ENCODE measurements around the gene PRLR. TPM values are rescaled to one million over a fixed set of nuclear protein-coding genes. Genes with fewer than 3 reads are reported as not detected.

PRLR gene
- total RNA-seq, 1 donor from 2014 or later: 5.7 TPM

DNA sequence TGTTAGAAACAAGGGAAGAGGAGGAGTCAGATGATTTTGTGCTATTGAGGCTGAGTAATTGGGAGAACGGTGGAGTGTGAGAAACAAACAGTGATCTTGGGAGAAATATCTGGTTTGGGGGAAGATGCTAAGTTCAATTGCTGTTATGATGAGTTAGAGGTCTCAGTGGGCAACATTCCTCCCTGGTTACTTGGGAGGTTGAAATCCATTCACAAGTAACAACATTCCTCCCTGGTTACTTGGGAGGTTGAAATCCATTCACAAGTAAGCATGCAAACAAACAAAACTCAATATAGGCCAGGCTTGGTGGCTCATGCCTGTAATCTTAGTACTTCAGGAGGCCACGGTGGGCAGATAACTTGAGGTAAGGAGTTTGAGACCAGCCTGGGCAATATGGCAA, 221.3 kb downstream of the PRLR start:
- H3K4me1 Mint-ChIP-seq (ENCODE audit: low read depth): no peaks in the 10 kb centered on the region
- H3K27ac Mint-ChIP-seq: no peak overlapping the region
- DNase-seq (ENCODE audit: low spot score, unreplicated experiment): no peak
- no peaks in the 10 kb centered on the region for H3K36me3 Mint-ChIP-seq (ENCODE audit: insufficient read depth)
- H3K4me3 Mint-ChIP-seq (ENCODE audit: low read depth): no peak overlapping the region
- no peak for TF ChIP-seq CTCF (IDR thresholded peaks at IDR 0.05; ENCODE audit: unreplicated experiment)
- H3K27me3 Mint-ChIP-seq: peaks cover 11% of the 10 kb centered on the region
- H3K9me3 Mint-ChIP-seq (ENCODE audit: low read depth): no peaks in the 10 kb centered on the region

DNA sequence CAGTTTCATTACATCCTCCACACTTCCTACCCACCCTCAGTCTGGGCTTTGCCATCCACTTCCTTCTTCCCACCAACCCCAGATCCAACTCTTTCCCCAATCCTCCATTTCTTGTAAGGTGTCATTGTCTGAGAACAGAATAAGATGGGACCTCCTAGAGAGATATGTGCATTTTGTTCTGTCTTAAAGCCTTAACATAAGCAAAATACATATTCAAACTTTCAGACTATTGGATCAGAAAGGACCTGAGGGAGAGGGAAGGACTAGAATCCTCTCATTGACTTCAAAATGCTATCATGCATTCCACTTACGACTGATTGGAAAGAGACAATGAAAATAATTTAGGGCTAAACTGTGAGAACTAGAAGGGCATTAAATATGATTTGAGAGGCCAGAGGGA, 225.5 kb downstream of the PRLR start:
- TF ChIP-seq CTCF (IDR thresholded peaks at IDR 0.05; ENCODE audit: unreplicated experiment): no peak
- no peaks in the 10 kb centered on the region for H3K4me1 Mint-ChIP-seq (ENCODE audit: low read depth)
- H3K27ac Mint-ChIP-seq: no peak overlapping the region
- no peak for DNase-seq (ENCODE audit: low spot score, unreplicated experiment)
- peaks cover 17% of the 10 kb centered on the region for H3K27me3 Mint-ChIP-seq
- no peaks in the 10 kb centered on the region for H3K9me3 Mint-ChIP-seq (ENCODE audit: low read depth)
- no peak overlapping the region for H3K4me3 Mint-ChIP-seq (ENCODE audit: low read depth)
- H3K36me3 Mint-ChIP-seq (ENCODE audit: insufficient read depth): no peaks in the 10 kb centered on the region

GRCh38 chr5:35004200-35004599, 226.1 kb downstream of the PRLR start:
- Mint-ChIP-seq H3K36me3 (ENCODE audit: insufficient read depth) (no peaks in the 10 kb centered on the region), H3K4me3 (ENCODE audit: low read depth) (no peak overlapping the region), H3K27ac (no peak overlapping the region), H3K9me3 (ENCODE audit: low read depth) (no peaks in the 10 kb centered on the region), H3K27me3 (peaks cover 17% of the 10 kb centered on the region), H3K4me1 (ENCODE audit: low read depth) (no peaks in the 10 kb centered on the region)
- no peak for TF ChIP-seq CTCF (IDR thresholded peaks at IDR 0.05; ENCODE audit: unreplicated experiment)
- no peak for DNase-seq (ENCODE audit: low spot score, unreplicated experiment)

DNA sequence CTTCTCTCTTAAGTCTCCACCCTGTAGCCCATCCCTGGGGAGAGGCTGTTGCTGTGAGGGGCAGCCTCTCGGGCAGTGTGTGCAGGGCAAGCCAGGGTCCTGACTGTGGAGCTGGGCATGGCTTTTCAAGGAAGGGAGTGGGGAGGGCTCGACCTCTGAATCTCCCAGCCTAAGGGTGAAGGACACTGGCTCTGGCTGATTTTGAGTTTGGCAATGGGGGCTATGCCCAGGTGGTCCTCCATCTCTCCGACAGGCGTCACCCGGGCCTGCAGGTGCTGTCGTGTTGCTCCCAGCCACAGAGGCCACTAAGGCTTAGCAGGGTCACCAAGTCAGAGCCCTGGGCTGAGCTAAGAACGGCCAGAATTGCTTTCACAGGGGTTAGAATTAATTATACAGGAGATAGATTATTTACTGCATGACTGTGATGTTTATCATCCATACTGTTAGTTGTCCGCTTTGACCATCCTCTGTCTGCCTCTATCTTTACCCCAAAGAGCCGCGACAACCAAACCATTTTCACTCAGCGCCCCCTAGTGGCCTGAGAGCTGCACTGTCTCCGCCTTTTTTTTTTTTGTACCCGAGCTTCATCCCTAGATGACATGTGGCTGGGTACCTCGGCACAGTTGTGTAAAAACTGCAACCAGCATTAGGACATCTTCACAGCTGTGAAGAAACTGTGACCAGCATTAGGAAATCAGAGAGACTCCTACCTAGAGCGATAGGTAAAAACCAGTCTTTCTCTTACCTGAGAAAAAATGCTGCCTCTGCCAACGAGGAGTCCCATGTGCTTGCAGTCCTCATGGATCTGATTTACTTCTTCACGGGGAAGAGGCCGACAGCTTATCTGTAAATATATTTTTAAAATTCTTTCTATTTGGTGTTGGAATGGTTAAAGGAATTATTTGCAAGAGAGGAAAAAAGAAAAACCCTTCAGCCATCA, 227.0 kb downstream of the PRLR start:
- Mint-ChIP-seq H3K27ac (no peak overlapping the region), H3K9me3 (ENCODE audit: low read depth) (no peaks in the 10 kb centered on the region), H3K36me3 (ENCODE audit: insufficient read depth) (no peaks in the 10 kb centered on the region), H3K27me3 (peaks cover 17% of the 10 kb centered on the region), H3K4me3 (ENCODE audit: low read depth) (no peak overlapping the region), H3K4me1 (ENCODE audit: low read depth) (no peaks in the 10 kb centered on the region)
- TF ChIP-seq CTCF (IDR thresholded peaks at IDR 0.05; ENCODE audit: unreplicated experiment): peak; percentile 93
- peak; percentile 39 for DNase-seq (ENCODE audit: low spot score, unreplicated experiment)

DNA sequence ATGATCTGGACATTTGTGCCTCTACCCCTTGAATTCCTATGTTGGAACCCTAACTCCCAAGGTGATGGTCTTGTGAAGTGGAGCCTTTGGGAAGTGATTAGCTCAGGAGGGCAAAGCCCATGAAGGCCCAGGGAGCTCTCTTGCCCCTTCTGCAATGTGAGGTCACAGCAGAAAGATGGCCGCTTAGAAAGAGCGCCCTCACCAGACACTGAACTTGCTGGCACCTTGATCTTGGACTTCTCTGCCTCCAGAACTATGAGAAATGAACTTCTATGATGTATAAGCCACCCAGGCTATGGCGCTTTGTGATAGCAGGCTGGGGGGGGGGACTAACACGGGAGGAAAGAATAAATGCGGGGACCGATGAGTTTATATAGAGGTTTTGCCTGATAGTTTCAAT, 227.8 kb downstream of the PRLR start:
- Mint-ChIP-seq H3K4me1 (ENCODE audit: low read depth) (no peaks in the 10 kb centered on the region), H3K9me3 (ENCODE audit: low read depth) (no peaks in the 10 kb centered on the region), H3K27me3 (peaks cover 17% of the 10 kb centered on the region), H3K27ac (no peak overlapping the region), H3K4me3 (ENCODE audit: low read depth) (no peak overlapping the region), H3K36me3 (ENCODE audit: insufficient read depth) (no peaks in the 10 kb centered on the region)
- no peak for DNase-seq (ENCODE audit: low spot score, unreplicated experiment)
- TF ChIP-seq CTCF (IDR thresholded peaks at IDR 0.05; ENCODE audit: unreplicated experiment): no peak

Data from progenitor cell of endocrine pancreas (in vitro differentiated cells).